SU-DHL-6 (cell line): ENCODE data around the gene SLC43A1.

Source experiments
- H2AFZ ChIP-seq: fragments of 200-600 bp; sonication (generic); 2 replicates; pipeline ENCODE4 v1.6.1; 2014; ENCODE audit warnings: low read depth, mild to moderate bottlenecking, moderate library complexity, mixed read lengths, antibody characterized with exemption, low read length; ENCODE audit not compliant: severe bottlenecking
- H3F3A ChIP-seq: fragments of 200-600 bp; shearing (Covaris generic); 2 replicates; pipeline ENCODE4 v1.6.0; 2016; ENCODE audit warnings: antibody characterized with exemption, mild to moderate bottlenecking; ENCODE audit not compliant: insufficient read depth
- H3K27ac ChIP-seq: fragments of 200-600 bp; sonication (generic); 2 replicates; pipeline ENCODE4 v1.5.1; 2016; ENCODE audit warnings: low read depth, mild to moderate bottlenecking, low read length, moderate library complexity, mixed read lengths
- H3K27me3 ChIP-seq: fragments of 200-600 bp; sonication (generic), shearing (Covaris generic); 2 replicates; pipeline ENCODE4 v1.6.0; 2014; ENCODE audit warnings: mild to moderate bottlenecking, low read length
- H3K36me3 ChIP-seq: fragments of 200-600 bp; sonication (generic); 2 replicates; pipeline ENCODE4 v1.6.1; 2014; ENCODE audit warnings: mild to moderate bottlenecking, low read length, mixed read lengths
- H3K4me2 ChIP-seq: fragments of 300-600, 200-600 bp; shearing (Covaris generic), sonication (generic); 2 replicates; pipeline ENCODE4 v1.6.0; 2014; ENCODE audit warnings: low read length, low read depth, mild to moderate bottlenecking; ENCODE audit not compliant: poor library complexity, severe bottlenecking
- H3K4me3 ChIP-seq: fragments of 200-600 bp; sonication (generic); 2 replicates; pipeline ENCODE4 v1.5.1; 2014; ENCODE audit warnings: antibody characterized with exemption, low read length, mild to moderate bottlenecking, mixed read lengths; ENCODE audit not compliant: insufficient read depth, poor library complexity, severe bottlenecking
- H3K79me2 ChIP-seq: fragments of 200-600 bp; sonication (generic); 2 replicates; pipeline ENCODE4 v1.6.1; 2014; ENCODE audit warnings: mild to moderate bottlenecking, low read length, moderate library complexity; ENCODE audit not compliant: insufficient read depth
- H3K9ac ChIP-seq: fragments of 200-600 bp; sonication (generic); 2 replicates; pipeline ENCODE4 v1.7.0; 2014; ENCODE audit warnings: mild to moderate bottlenecking, low read length
- H3K9me2 ChIP-seq: fragments of 200-600 bp; sonication (generic); replicated peaks from 2 replicates; pipeline ENCODE4 v1.6.1; 2014; ENCODE audit warnings: low read length; ENCODE audit not compliant: insufficient read depth
- H3K9me3 ChIP-seq: fragments of 200-600 bp; sonication (generic); 2 replicates; pipeline ENCODE4 v1.6.1; 2014; ENCODE audit warnings: low read length, mixed read lengths; ENCODE audit not compliant: insufficient read depth
- H4K20me1 ChIP-seq: fragments of 200-600 bp; sonication (generic); 2 replicates; pipeline ENCODE4 v1.6.1; 2014; ENCODE audit warnings: low read depth, mild to moderate bottlenecking, antibody characterized with exemption, low read length, moderate library complexity, mixed read lengths
- EZH2phosphoT487 ChIP-seq: fragments of 200-600 bp; sonication (generic), shearing (Covaris generic); conservative IDR thresholded peaks from 2 replicates; pipeline ENCODE4 v1.6.1; 2018; ENCODE audit warnings: mild to moderate bottlenecking, antibody characterized with exemption, low read length, moderate library complexity, mixed read lengths
- TF ChIP-seq, protein P1 (sequence below): fragments of 200-600 bp; sonication (generic); IDR thresholded peaks from one replicate; pipeline ENCODE4 v1.5.1; 2017; ENCODE audit warnings: antibody characterized with exemption, mild to moderate bottlenecking, low read length, moderate library complexity; ENCODE audit not compliant: insufficient read depth, poor library complexity, severe bottlenecking

Gene SLC43A1

DNA sequence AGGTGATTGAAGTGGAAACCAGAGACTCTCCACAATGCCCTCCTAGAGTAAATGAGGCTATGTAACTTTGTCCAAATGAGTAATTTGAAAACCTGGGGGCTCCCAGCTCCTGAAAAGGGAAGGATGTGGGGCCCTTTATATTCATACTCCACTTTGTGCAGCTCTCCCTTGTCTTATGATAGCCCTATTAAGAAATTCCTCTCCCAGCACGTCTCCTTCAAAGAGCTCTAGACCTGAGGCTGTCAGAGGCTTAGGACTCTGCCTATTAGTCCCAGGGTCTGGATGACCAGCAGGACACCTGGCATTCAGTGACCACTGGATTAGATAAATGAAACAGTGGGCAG is 2.1 kb downstream of the SLC43A1 start:
- Histone ChIP-seq H3K79me2 (peaks cover 21% of the 10 kb centered on the region), H3K36me3 (no peaks in the 10 kb centered on the region), H4K20me1 (no peaks in the 10 kb centered on the region), H3K9ac (peak overlapping the region; percentile 79), H3K9me2 (no peaks in the 10 kb centered on the region), H3F3A (peaks cover 5% of the 10 kb centered on the region), H3K4me2 (peak overlapping the region; percentile 90), H3K9me3 (no peaks in the 10 kb centered on the region), H3K27ac (peak overlapping the region; percentile 64), H3K4me3 (peak overlapping the region; percentile 83), H3K27me3 (no peaks in the 10 kb centered on the region), H2AFZ (no peak overlapping the region)
- TF ChIP-seq, protein P1, sequence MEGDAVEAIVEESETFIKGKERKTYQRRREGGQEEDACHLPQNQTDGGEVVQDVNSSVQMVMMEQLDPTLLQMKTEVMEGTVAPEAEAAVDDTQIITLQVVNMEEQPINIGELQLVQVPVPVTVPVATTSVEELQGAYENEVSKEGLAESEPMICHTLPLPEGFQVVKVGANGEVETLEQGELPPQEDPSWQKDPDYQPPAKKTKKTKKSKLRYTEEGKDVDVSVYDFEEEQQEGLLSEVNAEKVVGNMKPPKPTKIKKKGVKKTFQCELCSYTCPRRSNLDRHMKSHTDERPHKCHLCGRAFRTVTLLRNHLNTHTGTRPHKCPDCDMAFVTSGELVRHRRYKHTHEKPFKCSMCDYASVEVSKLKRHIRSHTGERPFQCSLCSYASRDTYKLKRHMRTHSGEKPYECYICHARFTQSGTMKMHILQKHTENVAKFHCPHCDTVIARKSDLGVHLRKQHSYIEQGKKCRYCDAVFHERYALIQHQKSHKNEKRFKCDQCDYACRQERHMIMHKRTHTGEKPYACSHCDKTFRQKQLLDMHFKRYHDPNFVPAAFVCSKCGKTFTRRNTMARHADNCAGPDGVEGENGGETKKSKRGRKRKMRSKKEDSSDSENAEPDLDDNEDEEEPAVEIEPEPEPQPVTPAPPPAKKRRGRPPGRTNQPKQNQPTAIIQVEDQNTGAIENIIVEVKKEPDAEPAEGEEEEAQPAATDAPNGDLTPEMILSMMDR, result no peak
- no peak for TF ChIP-seq EZH2phosphoT487

DNA sequence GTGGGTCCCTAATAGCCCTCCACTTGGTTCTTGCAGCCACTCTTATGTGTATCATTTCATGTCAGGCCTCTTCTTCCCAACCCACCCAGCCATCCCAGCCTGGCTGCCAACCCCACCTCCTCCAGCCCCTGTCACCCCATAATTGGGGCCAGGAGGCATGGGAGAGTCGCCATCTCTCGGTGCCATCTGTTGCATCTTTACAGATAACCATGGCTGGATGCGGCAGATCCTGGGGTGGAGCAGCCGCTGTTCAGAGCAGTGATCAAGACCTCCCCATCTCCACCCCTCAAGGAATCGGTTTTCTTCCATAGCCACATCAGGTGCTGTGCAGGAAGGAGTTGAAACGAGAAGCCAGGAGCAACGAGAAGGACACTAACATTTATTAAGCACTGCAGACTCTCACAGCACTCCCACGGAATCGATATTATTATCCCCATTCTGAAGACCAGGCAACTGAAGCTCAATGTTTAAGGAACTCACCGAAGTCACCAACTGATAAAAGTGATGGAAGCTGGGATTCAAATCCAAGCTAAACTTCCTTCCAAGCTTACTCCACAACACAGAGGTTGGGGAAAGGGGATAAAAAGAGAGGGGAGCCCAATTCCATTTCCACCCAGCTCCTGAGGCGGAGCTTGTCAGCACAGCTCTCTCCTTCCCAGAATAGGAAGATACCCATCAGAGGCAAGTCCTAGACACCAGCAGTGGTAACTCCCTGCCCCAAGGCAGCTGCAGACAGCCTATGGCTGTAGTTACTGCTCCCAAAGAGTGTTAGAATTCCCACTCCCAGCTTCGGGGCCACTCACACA is 2.7 kb downstream of the SLC43A1 start:
- peak overlapping the region; percentile 79 for H3K9ac ChIP-seq
- no peaks in the 10 kb centered on the region for H4K20me1 ChIP-seq
- peaks cover 24% of the 10 kb centered on the region for H3K79me2 ChIP-seq
- H3K27me3 ChIP-seq, result no peaks in the 10 kb centered on the region
- TF ChIP-seq EZH2phosphoT487, result no peak
- TF ChIP-seq, protein P1, result no peak
- H3K9me3 ChIP-seq, result no peaks in the 10 kb centered on the region
- H3K4me3 ChIP-seq, result no peak overlapping the region
- peak overlapping the region; percentile 90 for H3K4me2 ChIP-seq
- no peak overlapping the region for H2AFZ ChIP-seq
- H3K36me3 ChIP-seq, result no peaks in the 10 kb centered on the region
- peak overlapping the region; percentile 64 for H3K27ac ChIP-seq
- peaks cover 5% of the 10 kb centered on the region for H3F3A ChIP-seq
- no peaks in the 10 kb centered on the region for H3K9me2 ChIP-seq

DNA sequence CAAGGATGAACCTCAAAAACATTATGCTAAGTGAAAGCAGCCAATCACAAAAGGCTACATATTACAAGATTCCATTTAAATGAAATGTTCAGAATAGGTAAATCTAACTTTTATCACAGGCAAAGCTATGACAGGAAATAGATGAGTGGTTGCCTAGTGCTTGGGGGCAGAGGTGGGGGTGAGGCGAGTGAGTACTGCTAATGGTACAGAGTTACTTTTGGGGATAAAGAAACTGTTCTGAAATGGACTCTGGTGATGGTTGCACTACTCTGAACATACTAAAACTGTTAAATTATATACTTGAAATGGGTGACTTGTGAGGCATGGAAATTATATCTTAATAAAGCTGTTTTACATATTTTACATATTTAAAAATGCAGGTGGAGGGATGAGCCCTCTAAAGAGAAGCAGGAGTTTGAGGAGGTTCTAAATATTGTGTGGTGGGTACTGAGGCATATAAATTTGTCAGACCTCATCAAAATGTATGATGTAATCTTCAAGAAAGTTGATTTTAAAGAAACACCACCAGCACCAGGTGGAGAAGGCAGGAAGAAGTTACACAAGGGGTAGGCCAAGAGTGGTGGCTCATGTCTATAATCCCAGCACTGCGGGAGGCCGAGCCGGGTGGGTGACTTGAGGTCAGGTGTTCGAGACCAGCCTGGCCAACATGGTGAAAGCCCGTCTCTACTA is 3.6 kb downstream of the SLC43A1 start:
- Histone ChIP-seq H3F3A (peaks cover 5% of the 10 kb centered on the region), H3K79me2 (peaks cover 30% of the 10 kb centered on the region), H3K9me3 (no peaks in the 10 kb centered on the region), H3K4me3 (no peak overlapping the region), H3K27ac (peak overlapping the region; percentile 36), H3K36me3 (0 out of 2 replicates have a peak, but pooled peaks cover 3% of the 10 kb centered on the region), H3K9ac (no peak overlapping the region), H3K4me2 (peak overlapping the region; percentile 90), H3K9me2 (no peaks in the 10 kb centered on the region), H2AFZ (no peak overlapping the region), H3K27me3 (no peaks in the 10 kb centered on the region), H4K20me1 (no peaks in the 10 kb centered on the region)
- TF ChIP-seq, protein P1, result no peak
- TF ChIP-seq EZH2phosphoT487, result no peak
